Endodermal cell (in vitro differentiated cells): ENCODE measurements around the gene CCL27. TPM values are rescaled to one million over a fixed set of nuclear protein-coding genes. Genes with fewer than 3 reads are reported as not detected.
A peak's percentile ranks its signal among the peaks of the same experiment; 100 is the strongest.

Source experiments
- DNase-seq: peaks from one replicate; pipeline ENCODE4 v3.0.0-alpha.2; 2017
- H3K27ac ChIP-seq: 2 replicates; pipeline ENCODE4 v1.5.1; 2013; ENCODE audit warnings: mild to moderate bottlenecking, low read depth, low read length, moderate library complexity
- H3K27me3 ChIP-seq: 2 replicates; pipeline ENCODE4 v1.6.1; 2013; ENCODE audit warnings: mild to moderate bottlenecking, low read length, moderate library complexity; ENCODE audit not compliant: insufficient read depth, control insufficient read depth, poor library complexity, severe bottlenecking
- H3K36me3 ChIP-seq: 2 replicates; pipeline ENCODE4 v1.7.0; 2013; ENCODE audit warnings: mild to moderate bottlenecking, low read length, moderate library complexity; ENCODE audit not compliant: control insufficient read depth, insufficient read depth
- H3K4me1 ChIP-seq: one replicate; pipeline ENCODE4 v1.7.0; 2013; ENCODE audit warnings: low read length; ENCODE audit not compliant: control insufficient read depth, insufficient read depth
- H3K4me3 ChIP-seq: 2 replicates; pipeline ENCODE4 v1.5.1; 2013; ENCODE audit warnings: mild to moderate bottlenecking, low read length, moderate library complexity
- H3K9ac ChIP-seq: 2 replicates; pipeline ENCODE4 v1.6.1; 2013; ENCODE audit warnings: mild to moderate bottlenecking, low read length, moderate library complexity; ENCODE audit not compliant: poor library complexity, severe bottlenecking; ENCODE audit errors: extremely low read depth
- H3K9me3 ChIP-seq: 2 replicates; pipeline ENCODE4 v1.6.1; 2013; ENCODE audit warnings: mild to moderate bottlenecking, low read length, moderate library complexity; ENCODE audit not compliant: control insufficient read depth
- H3K27ac Mint-ChIP-seq: 2 replicates; pipeline ENCODE4 v1.8.0; 2020; ENCODE audit warnings: mixed read lengths
- H3K27me3 Mint-ChIP-seq: 2 replicates; pipeline ENCODE4 v1.8.0; 2021; ENCODE audit warnings: mild to moderate bottlenecking, mixed read lengths; ENCODE audit not compliant: insufficient read depth
- H3K36me3 Mint-ChIP-seq: 2 replicates; pipeline ENCODE4 v1.8.0; 2020; ENCODE audit warnings: low read depth, mixed read lengths
- H3K4me1 Mint-ChIP-seq: 2 replicates; pipeline ENCODE4 v1.8.0; 2020; ENCODE audit warnings: mixed read lengths
- H3K4me3 Mint-ChIP-seq: 2 replicates; pipeline ENCODE4 v1.8.0; 2020; ENCODE audit warnings: mild to moderate bottlenecking, moderate library complexity, mixed read lengths
- H3K9me3 Mint-ChIP-seq: 2 replicates; pipeline ENCODE4 v1.8.0; 2020; ENCODE audit warnings: mild to moderate bottlenecking, mixed read lengths
- CTCF ChIP-seq: fragments of 200-600 bp; sonication (generic); conservative IDR thresholded peaks from 2 replicates; pipeline ENCODE4 v1.5.0; 2021; ENCODE audit warnings: antibody characterized with exemption, mild to moderate bottlenecking
- WGBS, 2 experiments: methylation state at CpG; one replicate each; pipeline versions ENCODE4 v1.1.5 to v1.1.7; 2013; ENCODE audit warnings: missing lambda C conversion rate in 2 of 2, mixed read lengths in 1 of 2; ENCODE audit not compliant: insufficient coverage in 1 of 2, insufficient read length in 1 of 2; 5-methylcytosine and 5-hydroxymethylcytosine counted together
- total RNA-seq, 2 donors: library from RNA; stranded (reverse); fragmentation: NEBNext Ultra II Directional in 1 of 2; extraction: Animal tissue kit (Norgen Biotek cat#: 25700) in 1 of 2; gene quantifications; 2 replicates in 1 of 2; 3 replicates in 1 of 2; pipeline ENCODE4 v1.2.1, GENCODE V29; 2021

Gene CCL27
- total RNA-seq, 2 donors from 2014 or later = not detected

DNA sequence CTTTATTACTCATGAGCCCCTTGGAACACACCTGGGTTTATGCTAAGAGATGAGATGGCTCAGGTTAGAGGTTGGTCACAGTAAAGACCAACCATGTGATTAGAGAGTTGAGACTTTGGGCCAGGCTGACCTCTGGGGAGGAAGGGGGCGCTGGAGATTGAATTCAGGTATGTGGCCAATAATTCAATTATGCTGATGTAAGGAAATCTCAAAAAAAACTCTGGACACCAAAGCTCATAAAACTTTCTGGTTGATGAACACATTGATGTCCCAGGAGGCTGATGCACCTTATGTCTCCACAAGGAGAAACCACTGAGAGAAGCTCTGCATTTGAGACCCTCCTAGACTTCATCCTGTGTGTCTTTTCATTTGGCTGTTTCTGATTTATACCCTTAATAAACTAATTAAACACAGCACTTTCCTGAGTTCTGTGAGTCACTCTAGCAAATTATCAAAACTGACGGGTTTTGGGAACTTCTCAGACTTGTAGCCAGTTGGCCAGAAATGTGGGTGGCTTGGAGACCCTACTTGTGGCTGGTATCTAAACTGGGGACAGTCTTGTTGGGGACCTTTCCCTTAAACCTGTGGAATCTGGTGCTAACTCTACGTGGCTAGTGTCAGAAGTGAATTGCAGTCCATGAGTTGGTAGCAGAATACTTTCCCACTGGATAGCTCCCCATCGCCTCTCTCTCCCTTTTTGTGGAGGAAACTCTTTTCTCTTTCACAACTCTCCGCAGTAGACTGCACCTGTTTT, 7.5 kb upstream of the CCL27 start:
- Mint-ChIP-seq H3K36me3 (peaks cover 20% of the 10 kb centered on the region), H3K4me1 (peaks cover 26% of the 10 kb centered on the region), H3K9me3 (peaks cover 16% of the 10 kb centered on the region), H3K27ac (no peak overlapping the region), H3K27me3 (peaks cover 9% of the 10 kb centered on the region), H3K4me3 (no peak overlapping the region)
- no peak for TF ChIP-seq CTCF
- 94 to 96% methylated on average over 3 to 5 of the region's 5 CpGs for WGBS, 2 experiments
- Histone ChIP-seq H3K9ac (no peak overlapping the region), H3K4me1 (peaks cover 7% of the 10 kb centered on the region), H3K27me3 (no peaks in the 10 kb centered on the region), H3K27ac (no peak overlapping the region), H3K9me3 (peaks cover 13% of the 10 kb centered on the region), H3K4me3 (peak overlapping the region; percentile 62), H3K36me3 (peaks cover 13% of the 10 kb centered on the region)
- no peak for DNase-seq

DNA sequence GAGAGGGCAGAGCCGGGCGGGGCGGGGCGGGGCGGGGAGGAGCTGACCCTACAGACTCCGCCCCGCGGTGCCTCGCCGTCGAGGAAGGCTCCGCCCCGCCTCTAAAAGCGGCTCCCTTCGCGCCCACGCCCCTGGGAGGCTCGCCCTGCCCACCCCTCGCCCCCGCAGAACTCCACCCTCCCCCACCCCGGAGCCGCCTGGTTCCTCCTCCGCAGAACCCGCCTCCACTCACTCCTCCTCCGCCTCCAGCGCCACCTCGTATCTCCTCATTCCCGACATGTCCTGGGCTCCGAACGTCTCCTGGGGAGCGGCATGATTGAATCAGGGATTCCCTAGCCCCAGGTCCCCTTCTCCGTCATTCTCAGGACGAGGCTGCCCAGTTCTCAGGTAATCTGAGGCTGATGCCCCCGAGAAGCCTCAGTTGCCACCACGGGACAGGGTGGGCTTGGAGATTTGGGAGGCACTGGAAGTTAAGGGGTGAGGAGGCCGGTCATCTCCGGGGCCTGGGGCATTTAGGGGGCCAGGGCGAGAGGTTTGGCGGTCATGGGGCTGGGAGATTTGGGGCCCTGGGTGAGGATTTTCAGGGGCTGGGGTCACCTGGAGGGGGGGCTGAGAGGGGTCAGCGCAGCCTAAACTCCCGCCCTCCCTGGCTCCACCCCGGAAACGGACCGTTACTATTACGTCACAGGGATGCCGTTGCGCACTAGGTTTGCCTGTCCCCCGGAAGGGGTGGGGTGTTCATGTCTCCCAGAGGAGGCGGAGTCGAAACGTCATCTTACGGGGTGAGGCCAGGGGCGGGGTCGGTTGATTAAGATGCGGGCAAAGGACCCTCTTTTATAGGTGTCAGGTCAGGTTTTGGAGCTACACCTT, 3.2 kb upstream of the CCL27 start:
- H3K9me3 Mint-ChIP-seq = peaks cover 16% of the 10 kb centered on the region
- no peaks in the 10 kb centered on the region for H3K27me3 ChIP-seq
- H3K4me1 Mint-ChIP-seq = peaks cover 30% of the 10 kb centered on the region
- H3K4me1 ChIP-seq = peaks cover 11% of the 10 kb centered on the region
- H3K27ac Mint-ChIP-seq = peak overlapping the region; percentile 99
- H3K27ac ChIP-seq = peak overlapping the region; percentile 91
- peaks cover 13% of the 10 kb centered on the region for H3K9me3 ChIP-seq
- H3K27me3 Mint-ChIP-seq = peaks cover 8% of the 10 kb centered on the region
- peaks cover 13% of the 10 kb centered on the region for H3K36me3 ChIP-seq
- peak overlapping the region; percentile 86 for H3K4me3 Mint-ChIP-seq
- DNase-seq = peak; percentile 98
- TF ChIP-seq CTCF = no peak
- H3K36me3 Mint-ChIP-seq = peaks cover 20% of the 10 kb centered on the region
- peak overlapping the region; percentile 94 for H3K4me3 ChIP-seq
- 1 to 2% methylated on average over 11 to 55 of the region's 55 CpGs for WGBS, 2 experiments
- H3K9ac ChIP-seq = peak overlapping the region; percentile 88

- H3K9me3 Mint-ChIP-seq = peaks cover 10% of the 10 kb centered on the region
- Histone ChIP-seq H3K9me3 (peaks cover 11% of the 10 kb centered on the region), H3K9ac (no peak overlapping the region), H3K4me1 (peaks cover 11% of the 10 kb centered on the region), H3K27me3 (no peaks in the 10 kb centered on the region), H3K27ac (no peak overlapping the region), H3K4me3 (peak overlapping the region; percentile 84), H3K36me3 (peaks cover 11% of the 10 kb centered on the region)
- no peak overlapping the region for H3K27ac Mint-ChIP-seq
- no peak for TF ChIP-seq CTCF
- peaks cover 30% of the 10 kb centered on the region for H3K4me1 Mint-ChIP-seq
- peaks cover 7% of the 10 kb centered on the region for H3K27me3 Mint-ChIP-seq
- 1 to 4% methylated on average over 5 to 26 of the region's 26 CpGs for WGBS, 2 experiments
- no peak for DNase-seq
- peaks cover 15% of the 10 kb centered on the region for H3K36me3 Mint-ChIP-seq
- peak overlapping the region; percentile 86 for H3K4me3 Mint-ChIP-seq
These were observed 2.6 kb upstream of the CCL27 start for GRCh38 chr9:34665067-34665380.
